ENCODE data around the gene GABBR2.

The GABBR2 gene
- 0 to 0.39 (median 0.07) reads per million in 3 experiments for total RNA-seq

DNA sequence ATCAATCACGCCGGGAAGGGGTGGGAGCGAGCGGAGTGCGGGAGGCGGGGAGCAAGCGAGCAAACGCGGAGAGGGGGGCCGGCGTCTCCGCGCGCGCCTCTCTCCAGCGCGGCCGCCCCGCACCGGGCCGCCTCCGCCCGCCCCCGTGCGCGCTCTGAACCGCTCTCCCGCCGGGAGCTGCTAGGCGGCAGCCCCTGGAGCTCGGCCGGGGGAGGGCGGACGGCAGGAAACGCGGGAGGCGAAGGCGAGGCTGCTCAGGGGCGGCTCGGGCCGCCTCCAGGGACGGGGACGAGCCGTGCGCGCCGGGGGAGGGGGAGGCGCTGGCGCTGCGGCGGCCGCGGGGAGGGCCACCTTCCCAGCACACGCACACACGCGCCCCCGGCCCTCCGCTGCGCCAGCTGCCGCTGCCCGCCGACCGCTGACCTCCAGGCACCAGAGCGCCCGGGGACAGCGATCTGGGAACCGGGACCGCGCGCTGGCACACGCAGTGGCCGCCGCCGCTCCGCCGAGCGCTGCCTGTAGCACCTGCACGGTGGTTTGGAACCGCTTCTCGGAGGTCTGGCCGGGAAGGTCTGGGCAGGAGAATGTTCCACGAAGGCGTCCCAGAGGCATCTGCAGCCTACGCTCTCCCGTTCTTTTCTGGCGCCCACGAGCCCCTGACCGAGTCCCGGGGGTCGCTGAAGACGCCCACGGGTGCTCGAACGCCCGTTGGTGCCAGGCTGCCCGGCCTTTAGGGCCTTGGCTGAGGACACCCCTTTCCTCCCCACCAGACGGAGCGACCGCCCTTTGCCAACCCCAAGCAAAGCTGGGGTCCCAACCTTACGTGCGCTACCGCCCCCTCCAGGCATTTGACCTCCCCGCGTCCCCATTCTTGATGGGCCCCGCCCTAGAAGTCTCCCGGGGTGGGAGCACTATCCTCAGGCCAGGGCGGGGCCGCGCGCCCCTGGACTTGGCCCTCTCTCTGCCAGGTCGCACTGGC, at the start of gene GABBR2:
GABBR2 (minus strand) TSS at position 3 of the 979 bp plus-strand sequence. CDS start 198 bp downstream, outside the sequence.
- DNase-seq = no peak

DNA sequence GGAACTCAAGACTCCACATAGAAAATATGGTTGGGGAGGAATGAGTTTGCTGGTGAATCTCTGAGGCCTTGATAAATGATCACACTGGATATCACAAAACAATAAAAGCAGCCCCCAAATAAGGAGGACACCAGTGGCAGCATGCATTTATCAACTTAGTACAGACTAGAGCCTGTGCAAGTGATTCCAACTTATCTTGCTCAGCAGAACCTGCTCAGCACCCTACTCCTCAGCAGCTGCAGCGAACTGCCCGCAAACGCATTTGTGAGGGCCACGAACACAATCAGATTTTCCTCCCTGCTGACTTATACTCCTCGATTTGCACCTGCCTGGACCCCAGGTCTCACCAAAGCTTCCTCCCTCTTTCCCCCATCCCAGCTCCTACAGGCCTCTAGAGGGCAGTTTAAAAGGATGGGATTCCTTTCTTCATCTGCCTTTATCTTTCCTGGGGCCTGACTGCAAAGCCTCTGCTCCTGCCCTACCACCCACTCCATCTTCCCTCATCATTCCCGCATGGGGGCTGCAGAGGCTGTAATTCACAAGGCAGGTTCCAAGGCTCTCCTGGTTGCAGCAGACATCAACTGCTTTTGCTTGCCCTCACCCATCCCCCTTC, 46.4 kb upstream of the GABBR2 start:
- no peak for DNase-seq

GRCh38 chr9:98751210-98751609, 42.5 kb upstream of the GABBR2 start:
- no peak for DNase-seq

- no peak for DNase-seq
Measured at GRCh38 chr9:98750364-98751060, 41.8 kb upstream of the GABBR2 start.

DNA sequence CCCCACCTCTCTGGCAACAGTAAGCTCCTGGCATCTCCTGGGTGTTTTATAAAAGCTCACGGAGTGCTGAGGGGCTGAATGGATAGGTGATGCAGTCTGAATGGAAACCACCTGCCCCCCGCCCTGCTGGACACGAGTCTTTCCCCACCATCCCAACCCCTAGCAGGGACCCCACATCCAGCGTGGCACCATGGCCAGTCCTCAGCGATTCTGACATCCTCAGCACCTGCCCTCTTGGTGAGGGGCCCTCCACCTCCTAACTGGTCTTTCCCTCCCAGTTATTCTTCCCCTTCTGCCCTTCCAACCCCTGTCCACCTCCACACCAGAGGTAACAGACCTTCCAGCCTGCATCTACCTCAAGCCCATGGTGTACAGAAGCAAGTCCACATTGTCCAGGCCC, 38.7 kb upstream of the GABBR2 start:
- no peak for DNase-seq

DNA sequence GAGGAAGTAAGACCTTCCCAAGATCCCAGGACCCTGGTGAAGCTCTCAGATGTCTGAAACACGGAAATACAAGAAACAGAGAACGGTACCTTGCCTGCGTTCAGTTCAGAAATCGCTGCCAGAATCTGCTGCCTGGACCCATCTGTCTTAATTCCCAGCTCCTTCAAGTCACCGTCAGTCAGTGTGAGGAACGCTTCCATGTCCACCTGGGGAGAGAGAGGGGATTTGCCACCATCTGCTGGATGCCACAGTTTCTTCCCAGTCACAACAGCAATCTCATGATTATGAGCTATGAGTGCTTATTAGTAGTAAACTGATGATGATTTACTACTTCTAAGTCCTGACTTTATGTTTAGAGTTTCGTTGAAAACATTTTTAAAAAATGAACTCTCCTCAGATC, 36.7 kb upstream of the GABBR2 start:
- no peak for DNase-seq

DNA sequence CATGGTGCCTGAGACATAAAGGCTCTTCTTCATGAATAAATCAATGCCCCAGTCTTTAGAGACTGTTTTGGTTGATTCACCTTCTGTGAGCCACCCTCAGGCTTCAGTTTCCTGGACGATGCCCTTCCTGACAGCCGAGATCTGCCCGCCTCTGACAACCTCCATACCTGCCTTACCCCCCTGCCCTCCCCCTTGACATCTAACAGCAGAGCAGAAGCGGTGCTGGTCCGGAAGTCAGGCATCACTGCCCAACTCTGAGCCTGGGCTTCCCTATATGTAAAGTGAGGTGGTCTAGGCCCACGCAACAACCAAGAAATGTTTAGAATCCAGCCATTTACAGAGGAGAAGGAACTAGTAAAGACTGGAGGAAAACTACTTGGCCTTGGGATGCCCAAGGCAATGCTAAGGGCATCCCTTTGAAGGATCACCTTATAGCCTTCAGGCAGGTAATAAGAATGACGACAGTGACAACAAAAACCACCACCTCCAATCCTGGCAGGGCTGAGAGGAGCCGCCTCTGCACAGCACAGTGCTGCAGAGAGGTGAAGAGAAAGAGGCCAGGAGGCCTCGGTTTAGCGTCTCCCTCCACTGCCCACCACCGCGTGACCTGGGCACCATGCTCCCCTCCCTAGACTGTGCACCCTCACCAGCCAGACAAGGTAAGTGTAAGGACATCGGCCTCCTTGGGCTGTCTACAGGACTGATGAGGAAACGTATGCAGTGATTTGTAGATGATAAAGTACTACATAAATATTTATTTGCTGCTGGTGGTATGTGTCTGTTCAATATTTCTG, 35.3 kb upstream of the GABBR2 start:
- DNase-seq = no peak

DNA sequence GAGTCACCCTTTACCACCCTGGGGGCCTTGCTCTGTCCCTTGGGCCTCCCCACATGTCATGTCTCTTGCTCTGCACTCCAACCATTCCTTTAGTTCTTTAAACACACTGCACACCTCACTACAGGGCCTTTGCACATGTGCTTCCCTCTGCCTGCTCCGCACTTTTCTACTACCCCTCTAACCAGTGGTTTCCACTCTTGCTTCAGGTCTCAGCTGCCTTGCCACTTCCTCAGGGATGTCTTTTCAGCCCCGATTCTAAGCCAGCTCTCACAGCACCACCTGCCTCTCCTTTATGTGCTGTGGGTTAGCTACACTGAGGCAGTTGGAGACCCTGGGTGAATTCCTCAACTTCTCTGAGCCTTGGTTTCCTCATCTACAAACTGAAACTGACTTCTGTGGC, 34.6 kb upstream of the GABBR2 start:
- no peak for DNase-seq

GRCh38 chr9:98742325-98743280, 33.9 kb upstream of the GABBR2 start:
- no peak for DNase-seq

- no peak for DNase-seq
Measured at GRCh38 chr9:98740226-98740881, 31.6 kb upstream of the GABBR2 start.

GRCh38 chr9:98738741-98739140, 30.0 kb upstream of the GABBR2 start:
- DNase-seq = no peak

DNA sequence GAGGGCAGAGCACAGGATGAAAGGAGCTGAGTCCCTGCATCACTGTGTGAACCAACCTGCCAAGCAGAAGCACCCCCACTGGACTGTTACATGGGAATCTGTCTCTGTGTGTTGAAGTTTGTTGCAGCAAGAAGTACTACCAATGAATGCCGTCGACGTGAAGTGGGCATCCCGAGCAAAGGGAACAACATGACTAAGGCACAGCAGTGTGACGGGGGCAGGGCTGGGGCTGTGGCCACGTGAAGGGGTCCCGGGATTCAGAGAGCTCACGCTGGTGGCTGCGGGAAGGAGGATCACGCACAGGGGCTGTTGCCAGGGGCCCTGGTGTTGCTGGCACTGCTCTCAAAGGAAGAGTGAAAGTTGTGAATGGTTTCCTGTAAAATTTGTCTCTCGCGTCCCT, 27.5 kb upstream of the GABBR2 start:
- DNase-seq = no peak

DNA sequence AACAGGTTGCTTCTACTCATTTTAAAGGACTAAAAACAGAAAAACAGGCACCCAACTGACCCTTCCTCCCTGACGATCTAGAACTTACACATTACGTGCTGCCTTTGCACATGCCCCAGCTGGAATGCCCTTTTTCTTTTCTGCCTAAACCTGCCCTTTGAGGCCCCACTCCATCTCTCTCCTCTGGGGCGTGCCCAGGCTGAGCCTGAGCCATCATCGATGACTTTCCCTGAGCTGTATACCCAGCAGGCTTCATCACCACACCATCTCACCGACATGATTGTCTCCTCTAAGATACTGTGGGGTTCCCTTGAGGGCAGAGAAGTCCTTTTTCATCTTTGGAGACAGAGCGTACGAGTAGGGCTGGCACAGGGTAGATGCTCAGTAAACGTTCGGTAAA, 24.1 kb upstream of the GABBR2 start:
- no peak for DNase-seq

DNA sequence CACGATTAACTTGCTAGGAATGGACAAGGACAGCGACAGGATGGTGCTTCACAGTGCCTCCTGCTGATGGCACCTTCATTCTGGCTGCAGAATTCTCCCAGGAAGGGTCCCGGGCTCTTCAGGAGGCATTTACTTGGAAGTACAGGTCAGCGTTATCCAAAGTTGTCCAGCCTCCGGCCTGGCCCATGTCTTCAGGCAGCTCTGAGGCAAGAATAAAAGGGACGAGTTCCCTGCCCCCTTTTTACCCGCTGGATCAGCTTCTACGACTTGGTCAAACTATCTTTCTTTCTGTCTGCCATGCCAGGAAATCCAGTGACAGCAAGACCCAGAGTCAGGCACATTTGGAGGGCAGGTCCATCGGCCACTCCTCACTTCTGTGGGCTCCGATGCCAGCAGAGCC, 23.4 kb upstream of the GABBR2 start:
- no peak for DNase-seq

- no peak for DNase-seq
Measured at GRCh38 chr9:98730871-98731270, 22.1 kb upstream of the GABBR2 start.

DNA sequence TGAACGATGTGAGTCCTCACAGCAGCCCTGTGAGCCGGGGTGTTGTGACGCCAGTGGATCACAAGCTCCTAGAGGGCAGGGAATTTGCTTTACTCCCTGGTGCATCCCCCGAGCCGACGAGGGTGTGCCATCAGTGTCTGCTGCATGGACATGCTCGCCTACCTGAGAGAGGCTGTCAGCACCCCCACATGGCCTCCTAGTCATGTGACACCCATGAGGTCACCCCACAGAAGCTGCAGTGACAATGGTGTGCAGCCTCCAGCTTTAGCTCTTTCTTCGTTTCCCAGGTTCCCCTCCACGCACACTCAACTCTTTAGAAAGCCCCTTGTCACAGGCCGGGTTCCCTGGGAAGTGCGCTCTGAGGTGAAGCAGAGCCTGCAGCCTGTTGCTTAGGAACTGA, 19.8 kb upstream of the GABBR2 start:
- DNase-seq = no peak

GRCh38 chr9:98727428-98727827, 18.7 kb upstream of the GABBR2 start:
- DNase-seq = no peak

GRCh38 chr9:98726735-98727134, 18.0 kb upstream of the GABBR2 start:
- no peak for DNase-seq

- DNase-seq = no peak
Measured at GRCh38 chr9:98724810-98725530, 16.2 kb upstream of the GABBR2 start.

- no peak for DNase-seq
Measured at GRCh38 chr9:98721643-98722042, 12.9 kb upstream of the GABBR2 start.
